SK-N-SH (cell line): Measurements from ENCODE around the gene WNK1.

Experiments
- FOSL2 ChIP-seq: IDR thresholded peaks from 2 replicates; pipeline ENCODE4 v1.4.0; 2012; ENCODE audit warnings: low read depth, mild to moderate bottlenecking, moderate library complexity, borderline replicate concordance
- POLR2AphosphoS5 ChIP-seq: IDR thresholded peaks from 2 replicates; pipeline ENCODE4 v1.6.1; 2012; ENCODE audit warnings: low read depth, low read length
- SIN3A ChIP-seq: IDR thresholded peaks from 2 replicates; pipeline ENCODE4 v1.6.1; 2012; ENCODE audit warnings: low read depth, mild to moderate bottlenecking, low read length, moderate library complexity, borderline replicate concordance
- TF ChIP-seq, protein P1 (sequence below): fragments of 150-350 bp; IDR thresholded peaks from 2 replicates; pipeline ENCODE4 v1.6.1; 2017; ENCODE audit warnings: antibody characterized with exemption, low read length, low read depth, borderline replicate concordance
- TF ChIP-seq, protein P2 (sequence below): fragments of 200-600 bp; sonication (generic); IDR thresholded peaks from 2 replicates; pipeline ENCODE4 v1.6.1; 2017; ENCODE audit warnings: antibody characterized with exemption, mild to moderate bottlenecking, moderate library complexity

DNA sequence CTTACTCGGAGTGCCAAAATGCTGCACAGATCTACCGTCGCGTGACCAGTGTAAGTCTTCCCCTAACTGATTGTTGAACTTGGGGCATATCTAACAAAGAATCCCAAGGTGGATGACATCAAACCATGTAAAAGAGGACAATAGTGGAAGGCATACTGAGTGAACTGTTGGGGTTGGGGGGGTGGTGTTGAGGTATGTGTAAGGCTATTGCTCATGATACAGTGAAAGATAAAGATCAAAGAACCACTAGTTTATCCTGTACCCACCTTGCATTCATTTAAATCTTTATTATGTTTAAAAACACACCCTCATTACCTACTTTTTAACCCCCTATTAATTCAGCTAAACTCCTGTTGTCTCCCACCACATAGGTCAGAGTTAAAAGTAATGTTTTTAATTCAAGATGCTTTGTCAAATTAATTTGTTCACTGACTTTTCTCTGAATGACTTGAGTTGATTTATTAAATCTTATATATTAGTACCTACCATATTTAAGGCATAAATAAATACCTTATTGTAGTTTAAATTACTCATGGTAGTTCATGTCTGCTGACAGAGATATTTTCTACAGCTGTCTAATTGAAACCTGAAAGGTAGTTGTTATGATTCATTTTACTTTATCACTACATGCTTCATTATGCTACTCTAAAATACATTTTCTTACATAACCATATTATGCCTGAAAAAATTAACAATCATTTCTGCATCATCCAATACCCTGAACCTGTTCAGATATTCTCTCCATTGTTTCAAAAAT, 77.9 kb downstream of the WNK1 start:
- TF ChIP-seq, protein P1, sequence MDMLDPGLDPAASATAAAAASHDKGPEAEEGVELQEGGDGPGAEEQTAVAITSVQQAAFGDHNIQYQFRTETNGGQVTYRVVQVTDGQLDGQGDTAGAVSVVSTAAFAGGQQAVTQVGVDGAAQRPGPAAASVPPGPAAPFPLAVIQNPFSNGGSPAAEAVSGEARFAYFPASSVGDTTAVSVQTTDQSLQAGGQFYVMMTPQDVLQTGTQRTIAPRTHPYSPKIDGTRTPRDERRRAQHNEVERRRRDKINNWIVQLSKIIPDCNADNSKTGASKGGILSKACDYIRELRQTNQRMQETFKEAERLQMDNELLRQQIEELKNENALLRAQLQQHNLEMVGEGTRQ, result no peak
- TF ChIP-seq, protein P2, sequence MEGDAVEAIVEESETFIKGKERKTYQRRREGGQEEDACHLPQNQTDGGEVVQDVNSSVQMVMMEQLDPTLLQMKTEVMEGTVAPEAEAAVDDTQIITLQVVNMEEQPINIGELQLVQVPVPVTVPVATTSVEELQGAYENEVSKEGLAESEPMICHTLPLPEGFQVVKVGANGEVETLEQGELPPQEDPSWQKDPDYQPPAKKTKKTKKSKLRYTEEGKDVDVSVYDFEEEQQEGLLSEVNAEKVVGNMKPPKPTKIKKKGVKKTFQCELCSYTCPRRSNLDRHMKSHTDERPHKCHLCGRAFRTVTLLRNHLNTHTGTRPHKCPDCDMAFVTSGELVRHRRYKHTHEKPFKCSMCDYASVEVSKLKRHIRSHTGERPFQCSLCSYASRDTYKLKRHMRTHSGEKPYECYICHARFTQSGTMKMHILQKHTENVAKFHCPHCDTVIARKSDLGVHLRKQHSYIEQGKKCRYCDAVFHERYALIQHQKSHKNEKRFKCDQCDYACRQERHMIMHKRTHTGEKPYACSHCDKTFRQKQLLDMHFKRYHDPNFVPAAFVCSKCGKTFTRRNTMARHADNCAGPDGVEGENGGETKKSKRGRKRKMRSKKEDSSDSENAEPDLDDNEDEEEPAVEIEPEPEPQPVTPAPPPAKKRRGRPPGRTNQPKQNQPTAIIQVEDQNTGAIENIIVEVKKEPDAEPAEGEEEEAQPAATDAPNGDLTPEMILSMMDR, result no peak
- no peak for TF ChIP-seq FOSL2
- TF ChIP-seq SIN3A, result no peak
- TF ChIP-seq POLR2AphosphoS5, result no peak
